ENCODE data around the gene DLGAP4. TPM values are rescaled to one million over a fixed set of nuclear protein-coding genes. Genes with fewer than 3 reads are reported as not detected.

Gene DLGAP4
- total and polyA plus RNA-seq, 10 of the 15 experiments (the other 5 are each of a cell fraction or from before 2014, with no cell fraction given) = 0.42 to 43.3 (median 19.0) TPM

DNA sequence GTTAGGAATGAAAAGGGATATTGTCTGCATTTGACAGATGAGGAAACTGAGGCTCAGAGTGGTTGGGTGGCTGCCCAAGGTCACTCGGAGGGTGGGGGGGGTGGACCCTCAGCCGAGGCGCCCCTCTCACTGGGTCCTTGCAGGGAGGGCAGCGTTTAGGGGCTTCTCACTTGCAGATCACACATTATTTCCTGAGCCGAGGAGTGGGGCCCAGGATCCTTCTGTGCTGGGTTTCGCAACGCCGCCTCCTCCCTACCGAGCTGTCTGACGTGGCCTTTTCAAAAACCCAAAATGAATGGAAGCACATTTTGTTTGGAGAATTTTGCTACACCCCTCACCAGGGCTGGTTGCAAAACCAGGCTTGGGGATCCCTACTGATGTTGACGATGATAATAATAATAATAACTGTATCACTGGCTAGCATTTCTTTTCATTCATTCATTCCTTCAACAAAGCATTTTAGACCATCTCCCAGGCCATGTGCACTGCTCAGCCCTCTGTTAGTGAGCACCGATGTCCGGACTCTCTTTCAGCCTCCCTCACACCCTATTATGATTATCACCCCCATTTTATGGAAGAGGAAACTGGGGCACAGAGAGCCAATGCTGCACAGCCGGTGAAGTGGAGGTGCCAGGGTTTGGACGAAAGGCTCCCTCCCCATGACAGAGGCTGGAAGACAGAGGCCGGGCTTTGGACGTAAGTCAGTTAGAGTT, 5.2 kb downstream of the DLGAP4 start:
- FAIRE-seq (no peak), ATAC-seq (no peak), DNase-seq (ENCODE audit: low read depth, low spot score) (no peak)
- no peak overlapping the region for H3K4me2 ChIP-seq (ENCODE audit: control insufficient read depth, insufficient read depth)
- intact Hi-C loops (cut with micrococcal nuclease; ENCODE audit: unreplicated experiment) = no loop called here
- no peak overlapping the region for H3K9ac ChIP-seq (ENCODE audit: control insufficient read depth, insufficient read depth, low read length)
- no peak overlapping the region for H2AFZ ChIP-seq (ENCODE audit: control insufficient read depth, low read depth, low read length)
- H3K4me1 ChIP-seq (ENCODE audit: control insufficient read depth, insufficient read depth, low read length) = no peaks in the 10 kb centered on the region
- POLR2A ChIA-PET = no interaction called here
- in situ Hi-C loops (cut with MboI) = no loop called here
- H3K27me3 ChIP-seq (replicated peaks in 1 of 2; ENCODE audit: control insufficient read depth in 2 of 2, insufficient read depth in 2 of 2, low read length in 1 of 2) = peaks cover 2 to 5% of the 10 kb centered on the region in 2 experiments; a peak in 2 of 4 replicates
- no peaks in the 10 kb centered on the region for H3K9me3 ChIP-seq (replicated peaks; ENCODE audit: control insufficient read depth, insufficient read depth, low read length)
- no peaks in the 10 kb centered on the region for H4K20me1 ChIP-seq (ENCODE audit: control insufficient read depth, insufficient read depth)
- RAD21 ChIA-PET (ENCODE audit: unreplicated experiment) = no interaction called here
- no peak overlapping the region for H3K4me3 ChIP-seq
- 45% methylated on average over 17 of the region's 17 CpGs for WGBS (ENCODE audit: insufficient coverage, insufficient replicate concordance, low lambda C conversion rate, missing lambda C conversion rate)
- no peak overlapping the region for H3K27ac ChIP-seq (ENCODE audit: control insufficient read depth, insufficient read depth)
- no TSS peak for BruUV-seq (replicated peaks)
- no peaks in the 10 kb centered on the region for H3K79me2 ChIP-seq (ENCODE audit: control insufficient read depth, insufficient read depth, low read length)
- SMC1A ChIA-PET (ENCODE audit: uncharacterized antibody, unreplicated experiment) = no interaction called here
- no peaks in the 10 kb centered on the region for H3K36me3 ChIP-seq (ENCODE audit: control insufficient read depth in 2 of 2, insufficient read depth in 2 of 2, low read length in 1 of 2)
- CTCF ChIA-PET = no interaction called here
- TF ChIP-seq, protein P1, sequence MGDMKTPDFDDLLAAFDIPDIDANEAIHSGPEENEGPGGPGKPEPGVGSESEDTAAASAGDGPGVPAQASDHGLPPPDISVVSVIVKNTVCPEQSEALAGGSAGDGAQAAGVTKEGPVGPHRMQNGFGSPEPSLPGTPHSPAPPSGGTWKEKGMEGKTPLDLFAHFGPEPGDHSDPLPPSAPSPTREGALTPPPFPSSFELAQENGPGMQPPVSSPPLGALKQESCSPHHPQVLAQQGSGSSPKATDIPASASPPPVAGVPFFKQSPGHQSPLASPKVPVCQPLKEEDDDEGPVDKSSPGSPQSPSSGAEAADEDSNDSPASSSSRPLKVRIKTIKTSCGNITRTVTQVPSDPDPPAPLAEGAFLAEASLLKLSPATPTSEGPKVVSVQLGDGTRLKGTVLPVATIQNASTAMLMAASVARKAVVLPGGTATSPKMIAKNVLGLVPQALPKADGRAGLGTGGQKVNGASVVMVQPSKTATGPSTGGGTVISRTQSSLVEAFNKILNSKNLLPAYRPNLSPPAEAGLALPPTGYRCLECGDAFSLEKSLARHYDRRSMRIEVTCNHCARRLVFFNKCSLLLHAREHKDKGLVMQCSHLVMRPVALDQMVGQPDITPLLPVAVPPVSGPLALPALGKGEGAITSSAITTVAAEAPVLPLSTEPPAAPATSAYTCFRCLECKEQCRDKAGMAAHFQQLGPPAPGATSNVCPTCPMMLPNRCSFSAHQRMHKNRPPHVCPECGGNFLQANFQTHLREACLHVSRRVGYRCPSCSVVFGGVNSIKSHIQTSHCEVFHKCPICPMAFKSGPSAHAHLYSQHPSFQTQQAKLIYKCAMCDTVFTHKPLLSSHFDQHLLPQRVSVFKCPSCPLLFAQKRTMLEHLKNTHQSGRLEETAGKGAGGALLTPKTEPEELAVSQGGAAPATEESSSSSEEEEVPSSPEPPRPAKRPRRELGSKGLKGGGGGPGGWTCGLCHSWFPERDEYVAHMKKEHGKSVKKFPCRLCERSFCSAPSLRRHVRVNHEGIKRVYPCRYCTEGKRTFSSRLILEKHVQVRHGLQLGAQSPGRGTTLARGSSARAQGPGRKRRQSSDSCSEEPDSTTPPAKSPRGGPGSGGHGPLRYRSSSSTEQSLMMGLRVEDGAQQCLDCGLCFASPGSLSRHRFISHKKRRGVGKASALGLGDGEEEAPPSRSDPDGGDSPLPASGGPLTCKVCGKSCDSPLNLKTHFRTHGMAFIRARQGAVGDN (IDR thresholded peaks at IDR 0.05) = no peak
- TF ChIP-seq CREB1 (IDR thresholded peaks at IDR 0.05; ENCODE audit: low read depth) = no peak
- TF ChIP-seq LARP7 (IDR thresholded peaks at IDR 0.05) = no peak
- no peak for TF ChIP-seq NBN (IDR thresholded peaks at IDR 0.05)
- no peak for TF ChIP-seq ZBED1 (IDR thresholded peaks at IDR 0.05; ENCODE audit: borderline replicate concordance)
- TF ChIP-seq, protein P2, sequence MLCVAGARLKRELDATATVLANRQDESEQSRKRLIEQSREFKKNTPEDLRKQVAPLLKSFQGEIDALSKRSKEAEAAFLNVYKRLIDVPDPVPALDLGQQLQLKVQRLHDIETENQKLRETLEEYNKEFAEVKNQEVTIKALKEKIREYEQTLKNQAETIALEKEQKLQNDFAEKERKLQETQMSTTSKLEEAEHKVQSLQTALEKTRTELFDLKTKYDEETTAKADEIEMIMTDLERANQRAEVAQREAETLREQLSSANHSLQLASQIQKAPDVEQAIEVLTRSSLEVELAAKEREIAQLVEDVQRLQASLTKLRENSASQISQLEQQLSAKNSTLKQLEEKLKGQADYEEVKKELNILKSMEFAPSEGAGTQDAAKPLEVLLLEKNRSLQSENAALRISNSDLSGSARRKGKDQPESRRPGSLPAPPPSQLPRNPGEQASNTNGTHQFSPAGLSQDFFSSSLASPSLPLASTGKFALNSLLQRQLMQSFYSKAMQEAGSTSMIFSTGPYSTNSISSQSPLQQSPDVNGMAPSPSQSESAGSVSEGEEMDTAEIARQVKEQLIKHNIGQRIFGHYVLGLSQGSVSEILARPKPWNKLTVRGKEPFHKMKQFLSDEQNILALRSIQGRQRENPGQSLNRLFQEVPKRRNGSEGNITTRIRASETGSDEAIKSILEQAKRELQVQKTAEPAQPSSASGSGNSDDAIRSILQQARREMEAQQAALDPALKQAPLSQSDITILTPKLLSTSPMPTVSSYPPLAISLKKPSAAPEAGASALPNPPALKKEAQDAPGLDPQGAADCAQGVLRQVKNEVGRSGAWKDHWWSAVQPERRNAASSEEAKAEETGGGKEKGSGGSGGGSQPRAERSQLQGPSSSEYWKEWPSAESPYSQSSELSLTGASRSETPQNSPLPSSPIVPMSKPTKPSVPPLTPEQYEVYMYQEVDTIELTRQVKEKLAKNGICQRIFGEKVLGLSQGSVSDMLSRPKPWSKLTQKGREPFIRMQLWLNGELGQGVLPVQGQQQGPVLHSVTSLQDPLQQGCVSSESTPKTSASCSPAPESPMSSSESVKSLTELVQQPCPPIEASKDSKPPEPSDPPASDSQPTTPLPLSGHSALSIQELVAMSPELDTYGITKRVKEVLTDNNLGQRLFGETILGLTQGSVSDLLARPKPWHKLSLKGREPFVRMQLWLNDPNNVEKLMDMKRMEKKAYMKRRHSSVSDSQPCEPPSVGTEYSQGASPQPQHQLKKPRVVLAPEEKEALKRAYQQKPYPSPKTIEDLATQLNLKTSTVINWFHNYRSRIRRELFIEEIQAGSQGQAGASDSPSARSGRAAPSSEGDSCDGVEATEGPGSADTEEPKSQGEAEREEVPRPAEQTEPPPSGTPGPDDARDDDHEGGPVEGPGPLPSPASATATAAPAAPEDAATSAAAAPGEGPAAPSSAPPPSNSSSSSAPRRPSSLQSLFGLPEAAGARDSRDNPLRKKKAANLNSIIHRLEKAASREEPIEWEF (IDR thresholded peaks at IDR 0.05; ENCODE audit: insufficient replicate concordance, low read depth, low read length) = no peak
- no peak for TF ChIP-seq EGR1 (IDR thresholded peaks at IDR 0.05; ENCODE audit: borderline replicate concordance in 1 of 2, low read depth in 2 of 2, low read length in 2 of 2)
- no peak for TF ChIP-seq ZNF622 (IDR thresholded peaks at IDR 0.05)
- no peak for TF ChIP-seq TAF1 (IDR thresholded peaks at IDR 0.05; ENCODE audit: borderline replicate concordance, low read depth, low read length)
- TF ChIP-seq MXI1 (IDR thresholded peaks at IDR 0.05; ENCODE audit: low read depth, low read length) = no peak
- TF ChIP-seq EZH2 (IDR thresholded peaks at IDR 0.05; ENCODE audit: borderline replicate concordance, control insufficient read depth, low read depth, low read length) = no peak
- TF ChIP-seq, protein P3, sequence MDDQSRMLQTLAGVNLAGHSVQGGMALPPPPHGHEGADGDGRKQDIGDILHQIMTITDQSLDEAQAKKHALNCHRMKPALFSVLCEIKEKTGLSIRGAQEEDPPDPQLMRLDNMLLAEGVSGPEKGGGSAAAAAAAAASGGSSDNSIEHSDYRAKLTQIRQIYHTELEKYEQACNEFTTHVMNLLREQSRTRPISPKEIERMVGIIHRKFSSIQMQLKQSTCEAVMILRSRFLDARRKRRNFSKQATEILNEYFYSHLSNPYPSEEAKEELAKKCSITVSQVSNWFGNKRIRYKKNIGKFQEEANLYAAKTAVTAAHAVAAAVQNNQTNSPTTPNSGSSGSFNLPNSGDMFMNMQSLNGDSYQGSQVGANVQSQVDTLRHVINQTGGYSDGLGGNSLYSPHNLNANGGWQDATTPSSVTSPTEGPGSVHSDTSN (IDR thresholded peaks at IDR 0.05; ENCODE audit: insufficient replicate concordance, low read depth, low read length) = no peak
- no peak for TF ChIP-seq EP300 (IDR thresholded peaks at IDR 0.05; ENCODE audit: borderline replicate concordance in 1 of 2, control insufficient read depth in 1 of 2, low read depth in 2 of 2, low read length in 2 of 2)

All from GM12878 (cell line).